WTC11 (cell line): ENCODE results near the gene MYO7B. TPM values are rescaled to one million over a fixed set of nuclear protein-coding genes. Genes with fewer than 3 reads are reported as not detected.

Experiments
- NFE2L1 ChIP-seq: sonication (generic); formaldehyde crosslinking; IDR thresholded peaks from 2 replicates; pipeline ENCODE4 v1.8.1; 2023; ENCODE audit warnings: missing genetic modification reagents
- NFYB ChIP-seq: sonication (generic); formaldehyde crosslinking; conservative IDR thresholded peaks from 2 replicates; pipeline ENCODE4 v1.8.0; 2022; ENCODE audit warnings: low read depth, missing genetic modification reagents
- RELA ChIP-seq: sonication (generic); formaldehyde crosslinking; IDR thresholded peaks from 2 replicates; pipeline ENCODE4 v1.8.1; 2022; ENCODE audit warnings: missing genetic modification reagents, mild to moderate bottlenecking, borderline replicate concordance
- ZNF671 ChIP-seq: fragments of 250-450 bp; sonication (Bioruptor Pico); IDR thresholded peaks from 2 replicates; pipeline ENCODE4 v1.8.0; 2021; ENCODE audit warnings: mild to moderate bottlenecking
- total RNA-seq: library from RNA; stranded (reverse); gene quantifications from 3 replicates; pipeline ENCODE4 v1.2.3, GENCODE V29; 2021
- TF ChIP-seq, protein P1 (sequence below): sonication (generic); formaldehyde crosslinking; IDR thresholded peaks from 2 replicates; pipeline ENCODE4 v1.8.0; 2022; ENCODE audit warnings: mild to moderate bottlenecking, missing genetic modification reagents

The MYO7B gene
- total RNA-seq, 1 experiment from 2014 or later: not detected

DNA sequence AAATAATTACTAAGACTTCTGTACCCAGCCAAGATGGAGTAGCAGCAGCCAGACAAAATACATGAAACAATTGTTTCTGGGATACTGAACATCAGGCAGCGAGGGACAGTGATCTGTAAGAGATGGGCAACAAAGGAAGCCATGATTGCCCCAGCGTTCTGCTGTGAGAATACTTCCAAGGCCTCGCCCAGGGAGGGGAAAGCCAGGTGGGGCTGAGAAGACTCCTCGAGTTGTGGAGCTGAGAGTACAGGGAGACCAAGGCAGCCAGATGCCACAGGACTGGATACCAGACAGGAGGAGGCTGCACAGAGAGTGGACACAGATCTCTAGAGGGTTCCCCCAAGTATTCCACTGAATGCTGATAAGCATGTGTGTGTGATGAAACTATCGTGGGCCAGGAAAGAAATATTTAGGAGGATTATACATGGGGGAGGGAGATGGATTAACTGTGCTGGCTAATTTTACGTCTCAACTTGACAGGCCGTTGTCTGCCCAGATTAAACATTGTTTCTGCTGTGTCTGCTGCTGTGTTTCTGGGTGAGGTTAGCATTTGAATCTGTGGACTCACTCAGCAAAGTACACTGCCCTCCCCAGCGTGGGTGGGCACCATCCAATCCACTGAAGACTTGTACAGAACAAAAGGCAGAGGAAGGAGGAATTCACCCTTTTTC lies 150.1 kb downstream of the MYO7B start (continued):
- TF ChIP-seq NFE2L1 (CRISPR knock-in tag): no peak
- TF ChIP-seq ZNF671: no peak
- TF ChIP-seq, protein P1, sequence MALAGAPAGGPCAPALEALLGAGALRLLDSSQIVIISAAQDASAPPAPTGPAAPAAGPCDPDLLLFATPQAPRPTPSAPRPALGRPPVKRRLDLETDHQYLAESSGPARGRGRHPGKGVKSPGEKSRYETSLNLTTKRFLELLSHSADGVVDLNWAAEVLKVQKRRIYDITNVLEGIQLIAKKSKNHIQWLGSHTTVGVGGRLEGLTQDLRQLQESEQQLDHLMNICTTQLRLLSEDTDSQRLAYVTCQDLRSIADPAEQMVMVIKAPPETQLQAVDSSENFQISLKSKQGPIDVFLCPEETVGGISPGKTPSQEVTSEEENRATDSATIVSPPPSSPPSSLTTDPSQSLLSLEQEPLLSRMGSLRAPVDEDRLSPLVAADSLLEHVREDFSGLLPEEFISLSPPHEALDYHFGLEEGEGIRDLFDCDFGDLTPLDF (CRISPR knock-in tag): no peak
- no peak for TF ChIP-seq NFYB (CRISPR knock-in tag)
- no peak for TF ChIP-seq RELA (CRISPR knock-in tag)

Other genes with a start within 250 kb of the MYO7B start
- gene ERCC3, start 241.5 kb upstream of the MYO7B start, total RNA-seq: 43.3 to 48.1 TPM (median 43.8 TPM) in 3 replicates
- 26.9 to 31.7 TPM (median 31.3 TPM) in 3 replicates for gene MAP3K2, start 147.7 kb upstream of the MYO7B start, total RNA-seq
- gene PROC, start 117.3 kb upstream of the MYO7B start, total RNA-seq: 0.30 to 0.59 TPM (median 0.39 TPM) in 3 replicates
- gene IWS1, start 9.2 kb upstream of the MYO7B start, total RNA-seq: 69.2 to 70.5 TPM (median 69.3 TPM) in 3 replicates
- not detected in 3 replicates for gene GPR17, start 110.5 kb downstream of the MYO7B start, total RNA-seq
- 1.9 to 2.5 TPM (median 2.4 TPM) in 3 replicates for gene LIMS2, start 139.8 kb downstream of the MYO7B start, total RNA-seq
- gene SFT2D3, start 165.8 kb downstream of the MYO7B start, total RNA-seq: 9.2 to 10.5 TPM (median 9.8 TPM) in 3 replicates